T-helper 2 cell treated with Interferon-gamma antibody and Interleukin-4, amounts not matched to agents 5 μg/mL and 100 μg/mL, for 36 hours (primary cell): ENCODE measurements around the gene NKAIN2.
"Not testable (repeated sequence)": the region's sequence is repeated elsewhere in the genome, so short reads cannot be mapped to it uniquely, and the experiment has no call there.

Source experiments
- DNase-seq: peaks from one replicate; pipeline ENCODE4 v3.0.0; 2021; ENCODE audit warnings: low spot score
- H3K27ac Mint-ChIP-seq: one replicate; pipeline ENCODE4 v1.8.0; 2021; ENCODE audit warnings: mild to moderate bottlenecking, mixed read lengths
- H3K27me3 Mint-ChIP-seq: one replicate; pipeline ENCODE4 v1.8.0; 2021; ENCODE audit warnings: low read depth, mixed read lengths
- H3K36me3 Mint-ChIP-seq: one replicate; pipeline ENCODE4 v1.8.0; 2021; ENCODE audit warnings: low read depth, mixed read lengths
- H3K4me1 Mint-ChIP-seq: one replicate; pipeline ENCODE4 v1.8.0; 2021; ENCODE audit warnings: low read depth, mixed read lengths
- H3K4me3 Mint-ChIP-seq: one replicate; pipeline ENCODE4 v1.8.0; 2022; ENCODE audit warnings: mild to moderate bottlenecking, moderate library complexity, mixed read lengths
- H3K9me3 Mint-ChIP-seq: one replicate; pipeline ENCODE4 v1.8.0; 2021; ENCODE audit warnings: mixed read lengths

Gene NKAIN2

DNA sequence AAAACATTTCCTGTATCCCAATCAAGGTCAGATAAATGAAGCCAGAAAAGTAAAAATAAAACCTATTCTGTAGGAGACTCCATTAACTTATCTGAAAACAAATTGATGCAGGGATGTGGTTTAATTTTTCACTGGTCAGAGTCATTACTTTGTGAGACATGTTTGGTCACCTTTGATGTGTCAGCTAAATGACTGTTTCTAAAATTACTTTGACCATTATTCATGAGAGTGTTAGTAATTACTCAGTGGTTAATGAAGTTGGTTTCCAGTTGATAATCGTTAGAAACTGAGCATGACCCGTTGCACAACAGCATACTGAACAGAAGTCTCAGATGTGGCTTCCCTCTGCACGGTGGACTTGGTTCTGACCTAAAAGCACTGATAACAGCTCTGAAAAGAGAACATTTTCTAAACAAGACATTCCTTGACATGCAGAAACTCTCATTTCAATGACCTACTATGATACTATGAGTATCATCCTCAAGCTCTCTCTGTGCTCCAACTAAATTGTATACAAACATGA lies 748.1 kb downstream of the NKAIN2 start:
- no peaks in the 10 kb centered on the region for H3K27me3 Mint-ChIP-seq
- H3K9me3 Mint-ChIP-seq: no peaks in the 10 kb centered on the region
- no peak for DNase-seq
- H3K27ac Mint-ChIP-seq: no peak overlapping the region
- no peaks in the 10 kb centered on the region for H3K4me1 Mint-ChIP-seq
- H3K36me3 Mint-ChIP-seq: no peaks in the 10 kb centered on the region
- H3K4me3 Mint-ChIP-seq: no peak overlapping the region

DNA sequence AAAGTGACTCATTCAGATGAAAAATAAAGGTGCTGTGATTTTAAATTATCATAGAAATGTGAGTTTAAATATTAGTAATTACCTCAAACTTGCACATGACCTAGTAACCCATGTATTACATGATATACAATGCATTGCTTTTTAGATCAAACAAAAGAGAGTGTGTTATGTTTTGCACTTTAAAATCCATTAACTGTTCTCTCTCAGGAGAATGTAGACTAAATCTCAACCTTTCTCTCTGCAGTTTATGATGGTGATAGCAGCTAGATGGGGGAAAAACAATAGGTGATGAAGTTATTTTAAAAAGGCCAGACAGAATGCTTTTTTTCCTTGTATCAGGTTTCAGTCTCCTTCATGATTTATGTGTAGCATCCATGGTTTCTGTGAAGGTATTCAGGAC lies 754.2 kb downstream of the NKAIN2 start:
- H3K27me3 Mint-ChIP-seq: no peaks in the 10 kb centered on the region
- H3K27ac Mint-ChIP-seq: no peak overlapping the region
- H3K4me3 Mint-ChIP-seq: no peak overlapping the region
- DNase-seq: no peak
- no peaks in the 10 kb centered on the region for H3K36me3 Mint-ChIP-seq
- no peaks in the 10 kb centered on the region for H3K9me3 Mint-ChIP-seq
- no peaks in the 10 kb centered on the region for H3K4me1 Mint-ChIP-seq

DNA sequence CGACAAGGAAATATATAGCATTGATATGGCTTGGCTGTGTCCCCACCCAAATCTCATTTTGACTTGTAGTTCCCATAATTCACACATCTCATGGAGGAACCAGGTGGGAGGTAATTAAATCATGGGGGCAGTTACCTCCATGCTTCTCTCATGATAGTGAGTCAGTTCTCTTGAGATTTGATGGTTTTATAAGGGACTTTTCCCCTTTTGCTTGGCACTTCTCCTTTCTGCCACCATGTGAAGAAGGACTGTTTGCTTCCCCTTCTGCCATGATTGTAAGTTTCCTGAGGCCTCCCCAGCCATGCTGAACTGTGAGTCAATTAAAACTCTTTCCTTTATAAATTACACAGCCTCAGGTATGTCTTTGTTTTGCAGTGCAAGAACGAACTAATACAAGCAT lies 756.4 kb downstream of the NKAIN2 start:
- H3K27ac Mint-ChIP-seq, H3K36me3 Mint-ChIP-seq, H3K27me3 Mint-ChIP-seq: not testable (repeated sequence)

DNA sequence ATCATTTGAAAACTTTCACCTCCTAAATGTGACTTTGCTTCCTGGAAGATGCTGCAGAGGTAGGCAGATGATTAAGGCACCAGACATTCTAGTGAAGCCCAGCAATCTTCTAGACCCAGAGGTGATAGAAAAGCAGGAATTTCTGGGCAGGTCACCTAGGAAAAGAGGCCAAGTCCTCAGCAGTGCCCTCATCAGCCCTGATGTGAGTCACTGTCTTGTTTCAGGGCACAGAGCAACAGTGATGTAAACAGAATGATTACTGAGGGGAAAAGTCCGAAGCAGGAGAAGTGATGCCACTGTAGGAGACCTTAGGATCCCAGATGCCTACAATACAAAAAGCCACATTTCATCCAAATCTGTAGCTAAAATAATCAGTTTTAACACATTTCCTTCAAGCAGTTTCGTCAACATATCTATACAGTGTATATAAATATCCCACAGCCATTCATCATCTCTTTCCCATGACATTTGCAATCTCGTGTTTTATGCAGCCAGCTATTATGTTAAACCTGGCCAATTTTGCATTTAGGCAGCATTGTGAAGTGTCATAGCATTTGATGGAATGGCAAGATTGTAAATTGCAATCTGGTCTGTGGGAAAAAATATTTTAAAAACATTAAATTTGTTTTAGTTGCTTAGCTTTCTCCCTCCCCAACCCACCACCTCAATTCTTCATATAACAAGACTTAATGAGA lies 757.4 kb downstream of the NKAIN2 start:
- H3K27ac Mint-ChIP-seq: no peak overlapping the region
- no peaks in the 10 kb centered on the region for H3K4me1 Mint-ChIP-seq
- DNase-seq: no peak
- H3K9me3 Mint-ChIP-seq: peaks cover 4% of the 10 kb centered on the region
- no peaks in the 10 kb centered on the region for H3K36me3 Mint-ChIP-seq
- no peak overlapping the region for H3K4me3 Mint-ChIP-seq
- no peaks in the 10 kb centered on the region for H3K27me3 Mint-ChIP-seq

More for the DNA sequence above, 756.4 kb downstream of the NKAIN2 start:
- DNase-seq, H3K4me1 Mint-ChIP-seq, H3K4me3 Mint-ChIP-seq, H3K9me3 Mint-ChIP-seq: not testable (repeated sequence)

DNA sequence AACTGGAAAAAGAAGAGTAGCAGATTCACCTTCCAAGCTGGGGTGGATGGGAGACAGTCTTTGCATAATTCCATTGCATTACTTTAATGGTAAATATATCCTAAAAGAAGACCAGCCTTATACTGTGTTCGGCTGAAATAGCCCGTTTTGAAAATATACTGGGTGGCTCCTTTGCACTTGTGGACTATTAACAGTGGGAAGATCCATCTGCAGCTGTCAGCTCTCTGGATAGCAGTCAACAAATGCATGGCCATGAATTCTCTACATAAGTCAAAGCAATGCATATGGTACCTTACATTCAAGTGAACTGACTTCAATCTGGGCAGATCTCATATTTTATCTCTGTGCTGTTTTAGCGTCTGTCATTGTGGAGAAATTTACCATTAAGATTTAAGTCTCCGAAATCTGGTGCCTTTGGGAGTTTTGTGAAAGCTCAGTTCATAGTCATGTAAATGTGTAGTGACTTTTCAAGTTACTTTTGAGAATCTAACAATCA lies 758.0 kb downstream of the NKAIN2 start:
- H3K27ac Mint-ChIP-seq: no peak overlapping the region
- no peaks in the 10 kb centered on the region for H3K4me1 Mint-ChIP-seq
- DNase-seq: no peak
- H3K36me3 Mint-ChIP-seq: no peaks in the 10 kb centered on the region
- H3K27me3 Mint-ChIP-seq: no peaks in the 10 kb centered on the region
- no peak overlapping the region for H3K4me3 Mint-ChIP-seq
- peaks cover 4% of the 10 kb centered on the region for H3K9me3 Mint-ChIP-seq

DNA sequence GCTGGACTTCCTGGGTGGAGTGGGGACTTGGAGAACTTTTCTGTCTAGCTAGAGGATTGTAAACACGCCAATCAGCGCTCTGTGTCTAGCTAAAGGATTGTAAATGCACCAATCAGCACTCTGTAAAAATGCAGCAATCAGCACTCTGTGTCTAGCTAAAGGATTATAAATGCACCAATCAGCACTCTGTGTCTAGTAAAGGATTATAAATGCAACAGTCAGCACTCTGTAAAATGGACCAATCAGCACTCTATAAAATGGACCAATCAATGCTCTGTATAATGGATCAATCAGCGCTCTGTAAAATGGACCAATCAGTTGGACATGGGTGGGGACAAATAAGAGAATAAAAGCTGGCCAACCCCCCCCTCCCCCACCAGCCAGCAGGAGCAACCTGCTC lies 760.5 kb downstream of the NKAIN2 start:
- not testable (repeated sequence) for H3K27me3 Mint-ChIP-seq, DNase-seq, H3K27ac Mint-ChIP-seq, H3K4me3 Mint-ChIP-seq, H3K36me3 Mint-ChIP-seq, H3K9me3 Mint-ChIP-seq, H3K4me1 Mint-ChIP-seq

DNA sequence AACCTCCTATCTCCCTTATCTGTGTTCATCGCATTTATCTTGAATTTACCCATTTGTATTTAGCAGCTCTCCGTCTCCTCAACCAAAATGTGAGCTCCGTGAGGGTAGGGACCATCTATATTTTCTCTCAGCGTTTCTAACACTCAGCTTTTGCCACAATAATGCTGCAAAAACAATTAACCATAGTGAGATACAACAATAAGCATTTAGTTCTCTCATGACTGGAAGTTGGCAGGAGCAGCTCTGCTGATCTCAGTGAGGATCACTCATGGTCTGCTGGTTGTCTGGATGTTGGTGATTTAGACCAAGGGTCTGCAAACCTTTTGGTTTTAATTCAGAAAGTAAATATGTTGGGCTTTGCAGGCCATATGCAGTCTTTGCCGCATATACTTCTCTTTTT lies 763.7 kb downstream of the NKAIN2 start:
- Mint-ChIP-seq H3K27ac (no peak overlapping the region), H3K27me3 (no peaks in the 10 kb centered on the region), H3K4me1 (no peaks in the 10 kb centered on the region), H3K4me3 (no peak overlapping the region), H3K9me3 (peaks cover 13% of the 10 kb centered on the region), H3K36me3 (no peaks in the 10 kb centered on the region)
- DNase-seq: no peak

DNA sequence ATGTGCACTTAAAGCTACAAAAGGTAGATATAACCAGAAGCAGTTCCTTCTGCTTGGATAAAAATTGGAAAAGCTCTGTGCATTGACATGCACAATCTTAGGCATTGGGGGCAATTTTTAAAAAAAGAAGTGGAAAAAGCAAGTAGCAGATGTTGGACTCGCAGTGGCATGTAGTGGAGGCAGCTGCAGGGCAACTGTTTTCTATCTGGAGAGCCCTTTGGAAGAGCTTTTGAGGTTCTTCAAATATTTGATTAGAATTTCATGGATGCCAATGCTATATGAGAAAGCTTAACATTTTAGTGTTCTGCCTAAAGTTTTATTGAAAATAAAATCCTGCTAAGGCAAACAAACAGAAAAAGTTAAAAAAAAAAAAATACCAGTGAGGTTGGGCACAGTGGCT lies 770.3 kb downstream of the NKAIN2 start:
- Mint-ChIP-seq H3K36me3 (no peaks in the 10 kb centered on the region), H3K4me3 (no peak overlapping the region), H3K4me1 (no peaks in the 10 kb centered on the region), H3K9me3 (peaks cover 6% of the 10 kb centered on the region), H3K27ac (no peak overlapping the region), H3K27me3 (no peaks in the 10 kb centered on the region)
- DNase-seq: no peak

DNA sequence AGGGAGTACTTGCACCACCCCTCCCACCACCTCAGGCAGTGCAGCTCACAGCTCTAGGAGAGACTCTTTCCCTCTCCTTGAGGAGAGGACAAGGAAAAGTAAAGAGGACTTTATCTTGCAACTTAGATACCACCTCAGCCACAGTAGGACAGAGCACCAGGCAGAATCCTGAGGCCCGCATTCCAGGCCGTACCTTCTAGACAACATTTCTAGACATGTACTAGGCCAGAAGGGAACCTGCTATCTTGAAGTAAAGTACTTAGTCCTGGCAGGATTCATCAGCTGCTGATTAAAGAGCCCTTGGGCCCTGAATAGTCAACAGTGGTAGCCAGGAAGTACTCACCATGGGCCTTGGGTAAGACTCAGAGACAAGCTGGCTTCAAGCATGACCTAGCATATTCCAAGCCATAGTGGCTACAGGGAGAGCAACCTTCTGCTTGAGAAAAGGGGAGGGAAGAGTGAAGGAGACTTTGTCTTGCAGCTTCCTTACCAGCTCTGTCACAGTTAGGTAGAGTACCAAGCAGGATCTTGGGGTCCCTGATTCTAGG lies 774.1 kb downstream of the NKAIN2 start:
- Mint-ChIP-seq H3K9me3 (no peaks in the 10 kb centered on the region), H3K36me3 (no peaks in the 10 kb centered on the region), H3K4me3 (no peak overlapping the region), H3K4me1 (no peaks in the 10 kb centered on the region), H3K27me3 (no peaks in the 10 kb centered on the region), H3K27ac (no peak overlapping the region)
- no peak for DNase-seq

DNA sequence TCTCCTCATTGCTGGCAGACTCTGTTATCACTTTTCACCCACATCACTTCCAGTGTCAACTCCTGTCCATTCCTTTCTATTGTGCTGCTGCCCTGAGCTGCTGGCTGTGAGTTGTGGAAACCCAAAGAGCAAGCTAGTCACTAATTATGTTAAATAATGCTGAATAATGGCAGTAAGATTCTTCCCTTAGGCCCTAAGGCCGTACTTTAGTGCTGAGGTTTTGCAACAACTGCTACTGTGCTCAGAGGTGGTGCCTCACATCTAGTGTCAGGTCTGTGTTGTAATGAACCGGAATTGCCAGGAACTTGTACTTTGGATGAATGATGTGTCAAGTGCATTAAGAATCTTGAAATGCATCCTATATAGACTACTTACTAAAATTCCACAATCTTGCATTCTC lies 786.3 kb downstream of the NKAIN2 start:
- DNase-seq: no peak
- no peak overlapping the region for H3K27ac Mint-ChIP-seq

DNA sequence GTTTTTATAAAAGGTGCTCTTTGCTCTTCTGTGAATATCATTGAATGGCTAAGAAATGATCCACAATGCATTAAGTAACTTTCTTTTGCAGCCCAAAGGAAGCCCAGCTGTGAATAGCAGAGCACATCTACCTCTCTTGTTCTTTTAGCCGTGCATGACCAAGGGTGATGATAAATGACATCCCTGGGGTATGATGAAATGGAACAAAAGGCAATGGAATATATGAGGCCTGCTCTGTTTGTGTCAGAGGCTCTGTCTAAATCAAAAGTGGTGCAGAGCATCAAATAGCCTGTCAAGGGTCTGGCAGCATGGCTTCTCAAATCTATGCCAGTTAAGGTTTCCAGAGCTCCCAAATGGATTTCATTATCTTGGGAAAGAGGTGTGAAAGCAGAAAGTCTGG lies 796.0 kb downstream of the NKAIN2 start:
- no peak for DNase-seq
- Mint-ChIP-seq H3K9me3 (no peaks in the 10 kb centered on the region), H3K27ac (no peak overlapping the region), H3K27me3 (no peaks in the 10 kb centered on the region), H3K36me3 (no peaks in the 10 kb centered on the region), H3K4me3 (no peak overlapping the region), H3K4me1 (no peaks in the 10 kb centered on the region)

More for the DNA sequence above, 786.3 kb downstream of the NKAIN2 start:
- Mint-ChIP-seq H3K36me3 (no peaks in the 10 kb centered on the region), H3K9me3 (no peaks in the 10 kb centered on the region), H3K4me1 (no peaks in the 10 kb centered on the region), H3K4me3 (no peak overlapping the region), H3K27me3 (no peaks in the 10 kb centered on the region)

DNA sequence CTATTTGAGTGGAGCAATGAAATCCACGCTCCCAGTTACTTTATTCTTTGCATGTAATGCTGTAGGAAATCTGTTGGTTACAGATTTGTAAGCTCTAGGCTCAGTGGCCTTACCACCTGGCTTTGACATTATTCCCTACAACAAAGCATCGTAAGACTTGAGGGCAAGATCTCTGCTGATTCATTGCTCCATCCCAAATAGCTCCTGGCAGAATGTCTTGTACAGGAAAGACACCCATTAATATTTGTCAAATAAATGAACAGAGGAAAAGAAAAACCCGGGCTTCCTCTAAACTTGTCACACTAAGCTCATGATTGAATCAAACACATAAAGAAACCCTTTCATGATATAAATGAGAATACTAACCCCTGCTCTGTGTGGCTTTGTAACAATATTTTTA lies 801.1 kb downstream of the NKAIN2 start:
- H3K27me3 Mint-ChIP-seq: no peaks in the 10 kb centered on the region
- H3K4me3 Mint-ChIP-seq: no peak overlapping the region
- H3K4me1 Mint-ChIP-seq: no peaks in the 10 kb centered on the region
- H3K27ac Mint-ChIP-seq: no peak overlapping the region
- H3K9me3 Mint-ChIP-seq: no peaks in the 10 kb centered on the region
- H3K36me3 Mint-ChIP-seq: no peaks in the 10 kb centered on the region
- DNase-seq: no peak

DNA sequence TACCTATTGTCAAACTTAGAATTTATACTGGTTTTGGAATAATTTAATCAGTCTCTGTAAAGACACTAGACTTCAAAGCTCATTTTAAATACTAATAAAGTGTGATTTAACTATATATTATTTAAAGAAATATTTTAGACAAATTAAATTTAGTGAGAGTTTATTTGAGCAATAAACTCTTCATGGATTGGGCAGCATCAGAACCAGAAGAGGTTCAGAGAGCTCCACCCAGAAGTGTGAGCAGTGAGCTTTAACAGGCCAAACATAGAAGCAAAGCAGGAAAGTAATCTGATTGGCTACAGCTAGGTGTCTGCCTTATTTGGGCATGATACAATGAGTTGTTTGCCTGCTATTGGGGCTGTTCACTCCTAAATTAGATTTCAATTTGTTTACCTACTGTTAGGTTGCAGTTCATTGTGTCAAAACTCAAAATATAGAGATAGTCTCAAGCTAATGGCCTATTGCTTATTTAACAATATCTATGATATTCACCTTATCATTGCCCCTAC lies 803.5 kb downstream of the NKAIN2 start:
- no peak overlapping the region for H3K4me3 Mint-ChIP-seq
- no peaks in the 10 kb centered on the region for H3K36me3 Mint-ChIP-seq
- DNase-seq: no peak
- no peaks in the 10 kb centered on the region for H3K27me3 Mint-ChIP-seq
- H3K9me3 Mint-ChIP-seq: no peaks in the 10 kb centered on the region
- no peaks in the 10 kb centered on the region for H3K4me1 Mint-ChIP-seq
- no peak overlapping the region for H3K27ac Mint-ChIP-seq

DNA sequence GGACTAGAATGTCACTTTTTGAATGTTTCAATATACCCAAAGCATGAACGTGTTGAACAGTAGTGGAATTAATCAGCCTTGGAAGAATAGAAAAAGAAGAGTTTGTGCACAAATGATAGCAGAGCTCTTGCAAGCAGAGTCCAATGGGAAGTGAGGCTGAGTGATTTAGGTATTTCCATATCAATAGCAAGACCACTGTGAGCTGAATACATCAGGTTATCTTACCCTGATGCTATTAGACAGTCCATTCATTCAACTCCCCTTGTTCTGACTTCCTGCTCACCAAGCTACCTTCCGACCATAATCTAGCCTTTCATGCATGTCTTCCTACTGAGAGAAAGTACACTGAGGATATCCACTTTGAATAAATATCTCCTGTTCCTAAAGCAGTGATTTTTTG lies 809.4 kb downstream of the NKAIN2 start:
- DNase-seq: no peak
- no peak overlapping the region for H3K4me3 Mint-ChIP-seq
- no peaks in the 10 kb centered on the region for H3K4me1 Mint-ChIP-seq

More for the DNA sequence above, 809.4 kb downstream of the NKAIN2 start:
- H3K27me3 Mint-ChIP-seq: no peaks in the 10 kb centered on the region
- H3K9me3 Mint-ChIP-seq: no peaks in the 10 kb centered on the region
- H3K27ac Mint-ChIP-seq: no peak overlapping the region
- no peaks in the 10 kb centered on the region for H3K36me3 Mint-ChIP-seq
